Brain microvascular endothelial cell (primary cell): ENCODE results near the gene CEP85.

Experiments
- DNase-seq: peaks from one replicate; pipeline ENCODE4 v3.0.0-alpha.2; 2020
- H3K27ac ChIP-seq: fragments of 250-450 bp; sonication (Bioruptor Pico); 2 replicates; pipeline ENCODE4 v1.5.1; 2020; ENCODE audit warnings: mild to moderate bottlenecking, moderate library complexity
- H3K27me3 ChIP-seq: fragments of 250-450 bp; sonication (Bioruptor Pico); replicated peaks from 2 replicates; pipeline ENCODE4 v1.5.1; 2020; ENCODE audit warnings: mild to moderate bottlenecking
- H3K36me3 ChIP-seq: fragments of 250-450 bp; sonication (Bioruptor Pico); replicated peaks from 2 replicates; pipeline ENCODE4 v1.5.1; 2020; ENCODE audit warnings: mild to moderate bottlenecking
- H3K4me3 ChIP-seq: 2 replicates; pipeline ENCODE4 v1.5.1; 2011; ENCODE audit warnings: low read depth, mild to moderate bottlenecking, control low read depth, low read length, moderate library complexity
- in situ Hi-C: cut with HindIII; loops from 2 replicates; pipeline ENCODE4 v1.10.0; 2017; ENCODE audit warnings: low sequenced_read_pairs, low pct_ligation_motif_present
- TF ChIP-seq, protein P1 (sequence below): IDR thresholded peaks from 2 replicates; pipeline ENCODE4 v1.5.1; 2011; ENCODE audit warnings: low read depth, mild to moderate bottlenecking, moderate library complexity, low read length, control low read depth, inconsistent platforms; ENCODE audit errors: missing control alignments

Gene CEP85

DNA sequence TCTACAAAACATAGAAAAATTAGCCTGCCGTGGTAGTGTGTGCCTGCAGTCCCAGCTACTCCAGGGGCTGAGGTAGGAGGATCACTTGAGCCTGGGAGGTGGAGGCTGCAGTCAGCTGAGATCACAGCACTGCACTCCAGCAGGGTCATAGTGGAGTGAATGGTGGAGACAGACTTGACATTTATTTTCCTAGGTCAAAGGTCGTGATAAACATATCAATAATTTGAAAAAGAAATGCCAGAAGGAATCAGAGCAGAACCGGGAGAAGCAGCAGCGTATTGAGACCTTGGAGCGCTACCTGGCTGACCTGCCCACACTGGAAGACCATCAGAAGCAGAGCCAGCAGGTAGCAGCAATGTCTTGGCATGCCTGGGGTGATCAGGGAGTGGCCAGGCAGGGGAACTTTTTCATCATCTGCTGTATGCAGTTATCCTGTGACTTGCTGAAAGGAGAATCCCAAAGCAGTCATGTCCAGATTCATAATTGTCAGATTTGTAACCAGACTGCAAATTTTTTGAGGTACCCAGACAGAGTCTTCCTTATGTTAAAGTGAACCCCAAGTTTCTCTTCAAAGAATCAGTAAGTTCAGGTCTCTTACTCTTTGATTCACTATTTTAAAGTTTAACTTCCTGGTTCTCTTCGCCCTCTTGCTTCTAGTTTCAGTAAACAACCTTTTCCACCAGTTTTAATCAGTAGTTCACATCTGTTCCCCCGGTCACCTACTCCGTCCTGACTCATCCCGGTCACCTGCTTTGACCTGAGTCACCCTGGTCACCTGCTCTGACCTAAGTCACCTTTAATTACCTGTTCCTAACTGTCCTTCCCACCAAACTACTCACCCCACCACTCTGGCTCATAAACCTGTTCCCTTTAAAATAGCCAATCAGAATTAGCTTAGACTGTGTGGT is 34.5 kb downstream of the CEP85 start:
- in situ Hi-C loops: no loop called here
- H3K36me3 ChIP-seq: peaks cover 25% of the 10 kb centered on the region
- H3K27ac ChIP-seq: no peak overlapping the region
- no peak overlapping the region for H3K4me3 ChIP-seq
- TF ChIP-seq, protein P1, sequence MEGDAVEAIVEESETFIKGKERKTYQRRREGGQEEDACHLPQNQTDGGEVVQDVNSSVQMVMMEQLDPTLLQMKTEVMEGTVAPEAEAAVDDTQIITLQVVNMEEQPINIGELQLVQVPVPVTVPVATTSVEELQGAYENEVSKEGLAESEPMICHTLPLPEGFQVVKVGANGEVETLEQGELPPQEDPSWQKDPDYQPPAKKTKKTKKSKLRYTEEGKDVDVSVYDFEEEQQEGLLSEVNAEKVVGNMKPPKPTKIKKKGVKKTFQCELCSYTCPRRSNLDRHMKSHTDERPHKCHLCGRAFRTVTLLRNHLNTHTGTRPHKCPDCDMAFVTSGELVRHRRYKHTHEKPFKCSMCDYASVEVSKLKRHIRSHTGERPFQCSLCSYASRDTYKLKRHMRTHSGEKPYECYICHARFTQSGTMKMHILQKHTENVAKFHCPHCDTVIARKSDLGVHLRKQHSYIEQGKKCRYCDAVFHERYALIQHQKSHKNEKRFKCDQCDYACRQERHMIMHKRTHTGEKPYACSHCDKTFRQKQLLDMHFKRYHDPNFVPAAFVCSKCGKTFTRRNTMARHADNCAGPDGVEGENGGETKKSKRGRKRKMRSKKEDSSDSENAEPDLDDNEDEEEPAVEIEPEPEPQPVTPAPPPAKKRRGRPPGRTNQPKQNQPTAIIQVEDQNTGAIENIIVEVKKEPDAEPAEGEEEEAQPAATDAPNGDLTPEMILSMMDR: no peak
- no peaks in the 10 kb centered on the region for H3K27me3 ChIP-seq
- DNase-seq: no peak

DNA sequence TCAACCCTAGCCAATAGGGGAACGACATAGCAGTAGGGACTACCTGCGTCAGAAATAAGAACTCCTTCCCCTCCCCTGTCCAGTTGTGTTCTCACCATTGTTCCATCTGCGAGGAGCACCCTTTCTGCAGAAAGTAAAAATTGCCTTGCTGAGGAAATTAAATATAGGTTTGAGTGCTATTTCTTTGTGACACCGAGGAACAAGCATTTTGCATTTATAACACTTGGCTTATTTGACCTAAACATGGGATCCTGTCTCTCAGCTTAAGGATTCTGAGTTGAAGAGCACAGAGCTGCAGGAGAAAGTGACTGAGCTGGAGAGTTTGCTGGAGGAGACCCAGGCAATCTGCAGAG is 35.2 kb downstream of the CEP85 start:
- H3K27ac ChIP-seq: no peak overlapping the region
- no peaks in the 10 kb centered on the region for H3K27me3 ChIP-seq
- peaks cover 25% of the 10 kb centered on the region for H3K36me3 ChIP-seq
- TF ChIP-seq, protein P1: no peak
- no peak overlapping the region for H3K4me3 ChIP-seq
- no peak for DNase-seq
- in situ Hi-C loops: no loop called here

DNA sequence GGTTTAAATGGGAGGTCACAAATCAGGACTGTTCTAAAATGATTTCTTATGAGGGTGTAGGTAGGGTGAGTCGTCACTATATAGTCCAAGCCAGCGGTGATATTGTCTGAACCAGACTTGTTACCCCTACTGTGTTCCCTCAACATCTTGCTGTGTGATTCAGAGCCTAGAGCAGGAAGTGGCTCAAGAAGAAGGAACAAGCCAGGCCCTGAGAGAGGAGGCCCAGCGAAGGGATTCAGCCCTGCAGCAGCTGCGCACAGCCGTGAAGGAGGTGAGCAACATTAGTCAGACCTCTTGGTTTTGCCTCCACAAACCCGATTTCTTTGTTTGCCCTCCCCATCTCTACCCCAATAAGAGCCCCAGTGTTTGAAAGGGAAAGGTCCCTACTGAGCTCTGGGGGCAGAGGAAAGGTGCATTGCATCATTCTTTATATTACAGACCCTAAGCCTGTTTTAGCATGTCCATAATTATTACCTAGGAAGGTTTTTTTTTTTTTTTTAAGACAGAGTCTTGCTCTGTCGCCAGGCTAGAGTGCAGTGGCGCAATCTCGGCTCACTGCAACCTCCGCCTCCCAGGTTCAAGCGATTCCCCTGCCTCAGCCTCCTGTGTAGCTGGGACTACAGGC is 40.9 kb downstream of the CEP85 start:
- peaks cover 16% of the 10 kb centered on the region for H3K36me3 ChIP-seq

DNA sequence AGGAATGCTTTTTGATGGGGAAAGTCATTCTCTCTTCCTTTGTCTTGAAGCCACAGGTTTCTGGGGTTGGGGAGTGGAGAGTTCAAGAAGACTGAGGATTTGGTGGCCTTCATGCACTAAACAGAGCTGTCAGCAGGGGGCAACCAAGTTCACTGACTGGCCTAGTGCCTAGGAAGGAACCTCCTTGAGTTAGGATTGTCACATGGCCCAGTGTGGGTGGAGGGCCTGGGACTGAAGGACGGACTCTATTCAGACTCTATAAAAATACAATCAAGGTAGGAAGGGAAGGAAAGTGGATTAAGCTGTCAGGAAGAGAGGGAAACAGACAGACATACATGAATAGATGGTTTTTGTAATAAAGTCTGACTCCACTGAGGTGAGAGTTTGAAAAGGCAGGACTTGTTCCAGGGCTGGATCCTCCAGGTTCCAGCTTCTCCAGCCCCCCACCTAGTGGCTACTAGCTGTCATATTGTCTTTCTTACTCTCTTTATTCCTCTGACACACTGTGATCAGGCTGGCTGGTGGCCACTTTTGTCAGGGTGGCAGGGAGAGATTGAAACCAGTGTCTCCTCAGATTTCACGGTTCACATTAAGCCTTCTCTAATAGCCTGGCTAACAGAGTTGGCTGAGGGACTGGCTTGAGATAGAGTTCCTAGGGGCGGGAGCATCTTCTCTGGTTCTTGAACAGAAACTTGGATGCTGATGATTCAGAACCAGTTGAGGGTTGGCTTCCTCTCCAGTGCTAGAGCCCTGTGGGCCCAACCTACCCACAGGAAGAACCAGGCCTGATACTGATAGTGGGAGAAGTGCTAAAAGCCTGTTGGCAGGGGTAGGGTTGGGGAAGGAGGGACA is 41.8 kb downstream of the CEP85 start:
- no peak overlapping the region for H3K4me3 ChIP-seq
- in situ Hi-C loops: no loop called here
- no peaks in the 10 kb centered on the region for H3K27me3 ChIP-seq
- peak overlapping the region; percentile 67 for H3K27ac ChIP-seq
- TF ChIP-seq, protein P1: peak; percentile 79
- H3K36me3 ChIP-seq: peaks cover 14% of the 10 kb centered on the region
- DNase-seq: peak; percentile 89

More for the DNA sequence above, 40.9 kb downstream of the CEP85 start:
- no peaks in the 10 kb centered on the region for H3K27me3 ChIP-seq
- in situ Hi-C loops: no loop called here
- H3K4me3 ChIP-seq: no peak overlapping the region
- H3K27ac ChIP-seq: peak overlapping the region; percentile 67
- TF ChIP-seq, protein P1: no peak
- peak; percentile 73 for DNase-seq

DNA sequence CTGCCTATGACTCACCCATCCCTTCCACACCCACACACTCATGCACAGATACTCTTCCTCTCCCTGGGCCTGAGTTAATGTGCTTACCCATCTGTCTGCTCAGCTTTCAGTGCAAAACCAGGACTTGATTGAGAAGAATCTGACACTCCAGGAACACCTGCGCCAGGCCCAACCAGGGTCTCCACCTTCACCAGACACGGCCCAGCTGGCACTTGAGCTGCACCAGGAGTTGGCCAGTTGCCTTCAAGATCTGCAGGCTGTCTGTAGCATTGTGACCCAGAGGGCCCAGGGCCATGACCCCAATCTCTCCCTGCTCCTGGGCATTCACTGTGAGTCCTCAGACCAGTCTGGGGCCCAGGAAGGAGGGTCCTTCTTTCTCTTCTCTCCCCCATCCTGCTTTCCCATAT is 42.4 kb downstream of the CEP85 start:
- no peak for DNase-seq
- TF ChIP-seq, protein P1: no peak
- Histone ChIP-seq H3K27ac (peak overlapping the region; percentile 67), H3K4me3 (no peak overlapping the region), H3K36me3 (peaks cover 20% of the 10 kb centered on the region), H3K27me3 (no peaks in the 10 kb centered on the region)
- in situ Hi-C loops: no loop called here
